GM18526 (cell line): ENCODE data around the gene MMP25.

Experiments used
- POLR2A ChIP-seq: IDR thresholded peaks from 3 replicates; pipeline ENCODE4 v1.6.1; 2011; ENCODE audit not compliant: insufficient read length; ENCODE audit errors: extremely low read depth

Gene MMP25

DNA sequence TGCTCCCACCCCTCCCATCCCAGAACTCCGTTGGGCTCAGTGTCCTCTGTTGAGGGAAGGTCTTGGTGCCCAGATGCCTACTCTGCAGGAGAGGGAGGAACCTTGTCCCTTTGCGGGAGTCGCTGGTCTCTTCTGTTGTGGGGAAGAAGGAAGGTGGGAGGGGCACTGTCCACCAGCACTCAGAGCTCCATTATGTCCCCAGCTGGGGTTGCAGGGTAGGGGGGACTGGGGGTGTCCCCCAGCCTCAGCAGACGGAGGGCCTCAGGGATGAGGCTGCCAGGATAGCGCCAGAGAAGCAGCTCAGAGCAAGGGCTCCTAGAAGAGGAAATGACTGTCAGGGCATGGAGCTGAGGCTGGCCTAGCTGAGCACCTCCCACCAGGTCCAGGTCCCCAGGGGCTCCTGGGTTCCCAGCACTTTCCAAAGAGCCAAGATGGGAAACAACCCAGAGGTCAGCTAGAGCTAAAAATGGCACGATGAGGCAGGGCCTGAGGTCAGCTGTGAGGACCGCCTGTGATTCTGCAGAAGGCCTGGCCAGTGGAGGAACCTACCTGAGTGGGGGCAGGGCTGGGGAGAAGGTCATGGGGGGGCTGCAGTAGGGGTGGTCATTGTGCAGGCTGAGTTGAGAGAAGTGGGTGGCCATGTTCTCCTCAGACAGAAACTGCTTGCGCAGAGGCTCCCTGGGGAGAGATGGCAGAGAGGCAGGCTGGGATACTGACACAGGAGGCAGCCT is 23.5 kb upstream of the MMP25 start:
- no peak for TF ChIP-seq POLR2A

DNA sequence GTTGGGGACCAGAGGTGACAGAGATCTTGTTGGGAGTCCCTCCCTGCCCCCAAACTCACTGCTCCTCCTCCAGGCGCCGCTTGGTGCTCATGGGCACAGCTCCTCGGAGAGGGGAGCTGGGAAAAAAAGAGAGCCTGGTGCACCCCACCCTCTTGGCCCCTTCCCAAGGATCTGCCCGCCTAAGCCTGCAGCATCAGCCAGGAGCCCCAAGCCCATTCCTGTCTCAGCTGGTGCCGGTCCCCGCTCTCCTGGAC is 23.0 kb upstream of the MMP25 start:
- TF ChIP-seq POLR2A = no peak

DNA sequence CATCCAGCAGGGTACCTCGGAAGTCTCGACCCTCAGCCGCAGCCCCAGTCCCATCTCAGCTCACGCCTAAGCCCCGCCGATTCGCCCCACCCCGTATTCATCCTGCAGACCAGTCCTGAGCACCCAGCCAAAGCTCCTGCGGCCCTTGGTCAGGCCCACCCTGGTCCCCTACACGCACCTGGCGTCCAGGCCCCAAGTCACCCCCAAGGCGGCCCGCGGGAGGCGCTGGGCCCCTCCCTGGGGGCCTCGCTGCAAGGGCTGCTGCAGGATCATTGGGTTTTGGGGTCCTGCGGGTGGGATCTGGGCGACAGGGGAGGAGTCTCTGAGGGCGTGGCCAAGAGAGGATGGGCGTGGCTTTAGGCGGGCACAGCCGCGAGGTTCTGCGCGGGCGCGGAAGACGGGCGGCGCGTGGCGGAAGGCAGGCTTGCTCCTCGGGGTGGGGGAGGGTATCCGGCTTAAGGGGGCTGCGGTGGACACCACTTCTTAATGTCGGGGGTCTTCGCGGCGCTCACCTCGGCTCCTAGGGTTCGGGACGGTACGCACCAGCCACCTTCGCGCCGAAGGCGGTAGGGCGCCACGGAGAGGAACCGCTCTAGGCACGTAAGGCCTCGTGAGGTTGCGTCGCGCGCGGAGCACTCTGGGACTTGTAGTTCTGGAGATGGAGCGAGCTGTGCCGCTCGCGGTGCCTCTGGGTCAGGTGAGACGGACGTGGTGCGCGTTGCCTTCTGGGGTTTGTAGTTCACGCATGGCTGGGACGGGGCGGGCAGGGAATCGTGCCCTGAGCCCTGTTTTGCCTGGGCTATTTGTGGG is 22.5 kb upstream of the MMP25 start, which contains the start of the genes HCFC1R1 and THOC6:
Gene HCFC1R1 (minus strand): TSS at position 274 of the 810 bp plus-strand sequence. CDS start 1 bp downstream, at position 273.
Gene THOC6 (plus strand): TSS at position 367 of the 810 bp plus-strand sequence. CDS start 292 bp downstream, at position 659.
- TF ChIP-seq POLR2A = peak; percentile 87

DNA sequence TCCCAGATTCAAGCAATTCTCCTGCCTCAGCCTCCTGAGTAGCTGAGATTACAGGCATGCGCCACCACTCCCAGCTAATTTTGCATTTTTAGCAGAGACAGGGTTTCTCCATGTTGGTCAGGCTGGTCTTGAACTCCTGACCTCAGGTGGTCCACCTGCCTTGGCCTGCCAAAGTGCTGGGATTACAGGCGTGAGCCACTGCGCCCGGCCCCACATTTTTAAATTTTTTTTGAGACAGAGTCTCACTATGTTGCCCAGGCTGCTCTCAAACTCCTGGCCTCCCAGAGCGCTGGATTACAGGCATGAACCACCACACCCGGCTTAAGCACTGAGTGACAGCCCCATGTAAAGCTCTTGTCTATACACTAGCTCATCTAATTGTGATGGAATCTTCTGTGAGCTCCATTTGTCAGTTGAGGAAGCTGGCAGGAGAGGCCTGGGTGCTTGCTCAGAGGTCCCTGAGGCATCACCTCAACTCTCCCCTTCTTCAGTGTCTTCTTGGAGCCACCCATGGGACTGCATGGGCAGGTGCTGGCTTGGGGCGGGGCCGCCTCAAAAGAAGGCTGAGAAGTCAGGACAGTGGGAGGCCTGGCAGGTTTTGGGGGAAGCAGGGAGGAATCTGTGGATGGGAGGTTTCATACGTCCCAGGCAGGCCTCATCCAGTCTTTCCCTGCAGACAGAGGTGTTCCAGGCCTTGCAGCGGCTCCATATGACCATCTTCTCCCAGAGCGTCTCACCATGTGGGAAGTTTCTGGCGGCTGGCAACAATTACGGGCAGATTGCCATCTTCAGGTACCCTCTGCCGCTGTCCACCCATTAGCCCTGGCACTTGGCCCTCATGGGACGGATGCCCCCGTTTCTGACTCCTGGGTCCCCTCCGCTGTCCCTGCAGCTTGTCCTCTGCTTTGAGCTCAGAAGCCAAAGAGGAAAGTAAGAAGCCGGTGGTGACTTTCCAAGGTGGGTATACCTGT is 21.0 kb upstream of the MMP25 start:
- no peak for TF ChIP-seq POLR2A

DNA sequence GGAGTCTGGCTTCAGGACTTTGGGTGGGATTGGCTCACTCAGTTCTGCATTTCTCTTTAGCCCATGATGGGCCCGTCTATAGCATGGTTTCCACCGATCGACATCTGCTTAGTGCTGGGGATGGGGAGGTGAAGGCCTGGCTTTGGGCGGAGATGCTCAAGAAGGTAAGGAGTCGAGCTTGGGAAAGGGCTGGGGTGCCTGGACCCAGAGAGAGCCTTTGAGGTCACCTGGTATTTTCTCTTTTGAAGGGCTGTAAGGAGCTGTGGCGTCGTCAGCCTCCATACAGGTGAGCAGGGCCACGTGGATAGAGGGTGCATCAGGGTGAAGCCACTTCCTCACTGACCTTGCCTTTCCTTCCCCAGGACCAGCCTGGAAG is 20.4 kb upstream of the MMP25 start:
- TF ChIP-seq POLR2A = no peak

DNA sequence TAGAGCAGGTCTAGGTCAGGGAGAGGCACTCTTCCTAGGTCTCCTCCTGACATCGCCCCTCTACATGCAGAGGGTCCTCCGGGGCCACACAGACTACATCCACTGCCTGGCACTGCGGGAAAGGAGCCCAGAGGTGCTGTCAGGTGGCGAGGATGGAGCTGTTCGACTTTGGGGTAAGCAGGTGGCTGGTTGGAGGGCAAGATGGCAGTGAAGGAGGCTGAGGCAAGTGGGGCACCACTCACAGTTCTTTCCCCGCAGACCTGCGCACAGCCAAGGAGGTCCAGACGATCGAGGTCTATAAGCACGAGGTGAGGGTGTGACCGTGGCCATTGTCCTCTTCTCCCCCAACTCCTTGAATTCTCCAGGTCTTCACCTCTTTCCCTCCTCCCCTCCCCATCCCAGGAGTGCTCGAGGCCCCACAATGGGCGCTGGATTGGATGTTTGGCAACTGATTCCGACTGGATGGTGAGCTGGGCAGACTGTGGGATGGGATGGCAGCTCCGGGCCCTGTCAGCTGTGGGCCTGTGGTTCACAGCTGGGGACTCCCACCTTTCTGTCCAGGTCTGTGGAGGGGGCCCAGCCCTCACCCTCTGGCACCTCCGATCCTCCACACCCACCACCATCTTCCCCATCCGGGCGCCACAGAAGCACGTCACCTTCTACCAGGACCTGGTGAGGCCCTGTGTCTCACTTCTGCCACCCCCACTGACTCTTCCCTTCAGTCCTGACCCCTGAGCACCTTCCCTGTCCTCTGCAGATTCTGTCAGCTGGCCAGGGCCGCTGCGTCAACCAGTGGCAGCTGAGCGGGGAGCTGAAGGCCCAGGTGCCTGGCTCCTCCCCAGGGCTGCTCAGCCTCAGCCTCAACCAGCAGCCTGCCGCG is 19.5 kb upstream of the MMP25 start:
- no peak for TF ChIP-seq POLR2A

DNA sequence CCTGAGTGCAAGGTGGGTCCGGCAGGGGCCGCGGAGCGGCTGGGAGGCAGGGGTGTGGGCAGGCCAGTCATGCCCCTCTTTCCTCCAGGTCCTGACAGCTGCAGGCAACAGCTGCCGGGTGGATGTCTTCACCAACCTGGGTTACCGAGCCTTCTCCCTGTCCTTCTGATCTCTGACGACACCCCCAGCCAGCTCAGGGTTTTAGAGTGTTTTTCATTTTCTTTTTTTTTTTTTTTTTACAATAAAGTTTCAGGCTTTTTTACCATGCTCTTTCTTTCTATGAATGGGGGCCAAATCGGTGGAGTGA is 18.9 kb upstream of the MMP25 start:
- no peak for TF ChIP-seq POLR2A

DNA sequence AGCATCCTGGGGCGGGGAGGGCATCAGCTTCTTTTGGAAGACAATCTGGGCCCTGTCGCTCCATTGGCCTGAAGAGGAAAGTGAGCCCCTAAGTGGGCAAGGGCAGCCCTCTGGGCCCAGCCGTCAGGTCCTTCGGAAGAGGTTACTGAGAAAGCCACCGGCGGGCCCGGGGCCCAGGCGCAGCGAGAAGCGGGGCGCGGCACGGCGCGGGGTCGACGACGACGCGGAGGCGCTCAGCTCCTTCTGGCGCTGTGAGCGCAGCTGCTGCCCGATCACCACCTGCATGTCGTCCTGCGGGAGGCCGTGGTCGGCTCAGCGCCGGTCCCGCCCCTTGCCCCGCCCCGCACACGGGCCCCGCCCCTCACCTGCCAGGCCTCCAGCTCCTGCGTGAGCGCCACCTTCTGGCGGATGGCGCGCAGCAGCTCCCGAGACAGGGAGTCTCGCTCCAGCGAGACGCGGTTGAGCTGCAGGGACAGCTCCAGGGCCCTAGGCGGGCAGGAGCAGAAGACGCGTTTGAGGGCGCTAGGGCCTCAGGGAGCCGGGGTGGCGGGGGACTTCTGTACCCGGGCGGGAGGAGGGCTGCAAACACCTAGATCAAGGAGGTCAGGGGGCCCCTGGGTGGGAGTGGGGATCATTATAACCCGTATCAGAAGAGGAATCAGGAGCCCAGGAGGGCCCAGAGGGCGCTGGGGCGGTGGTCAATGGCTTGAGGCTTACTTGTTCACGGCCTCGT is 18.2 kb upstream of the MMP25 start:
- no peak for TF ChIP-seq POLR2A

DNA sequence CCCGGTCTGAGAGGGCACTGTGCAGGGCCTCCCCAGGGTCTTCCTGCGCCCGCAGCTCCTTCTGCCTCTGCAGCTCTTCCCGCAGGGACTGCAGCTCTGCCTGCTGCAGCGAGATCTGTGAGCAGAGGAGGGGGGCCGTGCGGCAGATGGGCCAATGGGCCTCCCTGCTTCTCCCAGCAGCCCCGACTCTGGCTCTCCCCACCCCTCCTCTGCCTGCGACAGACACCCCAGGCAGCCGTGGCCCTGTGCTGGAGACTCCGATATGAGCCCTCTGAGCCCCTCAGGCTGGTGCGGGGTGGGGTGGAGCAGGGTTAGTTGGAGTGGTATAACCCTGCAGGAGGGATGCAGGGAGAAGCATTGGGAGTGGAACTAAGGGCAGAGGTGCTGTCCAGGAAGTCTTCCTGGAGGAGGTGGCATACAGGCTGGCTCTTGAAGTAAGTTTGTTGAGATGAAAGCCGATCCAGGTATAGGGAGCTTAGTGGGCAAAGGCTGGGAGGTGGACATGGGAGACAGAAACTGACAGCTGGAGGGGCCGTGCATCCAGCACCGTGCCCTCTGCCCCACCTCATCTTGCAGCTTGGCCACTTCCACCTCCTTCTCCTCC is 17.5 kb upstream of the MMP25 start:
- TF ChIP-seq POLR2A = no peak

DNA sequence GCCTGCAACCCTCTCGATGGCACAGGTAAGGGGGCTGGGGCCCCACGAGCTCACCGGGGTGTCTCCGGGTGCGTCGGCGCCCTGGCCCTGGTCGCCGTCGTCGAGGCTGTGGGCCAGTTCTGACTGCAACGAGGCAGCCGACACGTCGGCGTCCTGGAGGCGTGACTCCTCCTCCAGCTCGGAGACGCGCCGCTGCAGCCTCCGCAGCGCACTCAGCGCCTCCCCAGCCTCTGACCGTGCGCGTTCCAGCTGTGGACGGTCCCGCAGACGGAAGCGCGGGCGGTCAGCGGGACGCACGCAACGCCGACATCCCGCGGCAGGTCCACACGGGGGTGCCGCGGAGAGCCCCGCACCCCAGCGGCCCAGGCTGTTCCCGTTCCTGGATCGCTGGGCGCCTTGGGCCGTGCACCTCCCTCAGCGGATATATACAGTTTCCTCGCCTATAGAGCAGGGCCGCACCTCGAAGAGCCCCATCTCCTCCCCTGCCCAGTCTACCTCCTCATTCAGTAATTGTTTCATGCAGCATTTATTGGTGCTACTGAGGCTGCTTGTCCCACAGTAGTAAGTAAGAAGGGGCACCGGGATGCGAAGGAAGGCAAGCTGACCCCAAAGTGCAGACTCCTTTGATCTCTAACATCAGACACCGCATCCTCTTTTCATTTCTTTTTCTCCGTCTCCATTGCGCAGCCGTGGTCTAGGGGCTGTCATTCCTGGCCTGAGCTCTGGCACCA is 16.7 kb upstream of the MMP25 start:
- TF ChIP-seq POLR2A = no peak

DNA sequence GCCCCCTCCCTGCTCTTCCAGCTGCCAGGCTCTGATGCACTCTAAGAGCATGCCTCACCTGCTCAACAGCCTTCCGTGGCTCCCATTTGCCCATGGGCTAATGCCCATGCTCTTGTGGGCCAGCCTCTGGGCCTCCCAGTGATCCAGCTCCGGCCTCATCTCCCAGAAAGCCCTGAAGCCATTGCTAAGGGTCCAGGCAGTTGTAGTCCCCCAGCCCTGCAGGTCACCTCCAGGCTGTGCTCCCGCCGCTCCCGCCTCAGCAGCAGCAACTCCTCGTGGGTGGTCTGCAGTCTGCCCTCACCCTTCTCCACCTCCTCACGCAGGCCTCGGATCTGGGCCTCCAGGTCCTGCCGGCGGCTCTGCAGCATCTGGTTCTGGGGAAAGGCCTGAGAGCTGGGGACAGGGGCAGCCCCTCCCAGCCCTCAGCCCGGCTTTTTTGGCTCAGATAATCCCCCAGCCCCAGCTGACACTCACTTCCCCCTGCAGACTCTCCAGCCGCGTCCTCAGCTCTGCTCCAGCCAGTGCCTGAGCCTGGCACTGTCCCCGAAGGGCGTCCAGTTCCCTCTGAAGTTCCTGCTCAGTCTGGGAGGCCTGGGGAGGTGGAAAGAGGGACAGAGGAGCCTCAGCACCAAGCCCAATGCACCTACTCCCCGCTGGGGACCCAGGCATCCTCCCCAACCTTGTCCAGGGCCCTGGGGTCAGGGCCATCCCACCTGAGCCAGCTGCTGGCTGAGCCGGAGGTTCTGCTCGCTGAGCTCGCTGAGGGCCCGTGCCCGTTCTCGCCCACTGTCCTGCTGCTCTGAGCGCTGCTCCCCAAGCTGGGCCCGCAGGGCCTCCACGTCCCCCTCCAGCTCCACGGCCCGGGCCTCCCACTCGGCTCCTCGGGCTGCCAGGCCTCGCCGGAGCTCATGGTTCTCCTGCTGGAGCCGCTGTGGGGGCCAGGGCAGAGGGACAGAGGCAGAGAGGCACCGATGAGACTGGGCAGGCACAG is 15.8 kb upstream of the MMP25 start:
- TF ChIP-seq POLR2A = no peak

DNA sequence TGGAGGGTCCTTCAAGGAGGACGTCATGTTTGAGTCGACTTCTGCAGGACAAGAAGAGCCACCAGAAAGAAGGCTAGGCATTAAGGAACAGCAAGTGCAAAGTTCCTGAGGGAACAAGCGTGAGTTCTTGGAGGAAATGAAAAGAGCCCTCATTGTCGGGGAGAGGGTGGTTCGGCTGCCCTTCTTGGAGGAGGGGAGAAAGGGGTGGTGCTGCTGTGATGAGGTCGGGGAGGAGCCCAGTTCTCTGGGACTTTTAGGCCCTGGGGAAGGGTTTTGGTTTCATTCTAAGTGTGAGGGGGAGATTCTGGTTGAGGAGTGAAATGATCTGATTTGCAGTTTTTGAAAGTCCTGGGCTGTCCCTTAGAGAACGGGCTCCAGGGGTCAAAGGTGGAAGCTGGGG is 13.7 kb upstream of the MMP25 start:
- no peak for TF ChIP-seq POLR2A
